Stimulated activated CD4-positive, alpha-beta T cell treated with anti-CD3 and anti-CD28 coated beads, TNF-alpha, amount 100 ng/mL, for 48 hours (primary cell): ENCODE measurements around the gene BCS1L.

ENCODE experiments used
- DNase-seq, 3 donors: peaks; one replicate each; pipeline ENCODE4 v3.0.0-alpha.2; 2020; ENCODE audit warnings: low read depth in 3 of 3

BCS1L gene

GRCh38 chr2:218659258-218659987 lies at the start of gene BCS1L, which contains the start of gene ZNF142:
Gene BCS1L, plus strand, starts transcription at chr2:218659683. Its CDS starts 1,305 bp downstream, at chr2:218660988.
Gene ZNF142, minus strand, starts transcription at chr2:218659623. Its CDS starts 3,194 bp downstream, at chr2:218656429.
- DNase-seq = peak; percentile 88 to 96 (median 93)

GRCh38 chr2:218615868-218616315 lies 43.6 kb upstream of the BCS1L start:
- no peak for DNase-seq

GRCh38 chr2:218618102-218618860 lies 41.2 kb upstream of the BCS1L start:
- no peak for DNase-seq

- DNase-seq = no peak
Observed at GRCh38 chr2:218621007-218621406, 38.5 kb upstream of the BCS1L start.

- DNase-seq = no peak
Observed at GRCh38 chr2:218622606-218623365, 36.7 kb upstream of the BCS1L start.

GRCh38 chr2:218623366-218623705 lies 36.1 kb upstream of the BCS1L start:
- DNase-seq = no peak

- DNase-seq = no peak
Observed at GRCh38 chr2:218626369-218626768, 33.1 kb upstream of the BCS1L start.

GRCh38 chr2:218627939-218628338 lies 31.5 kb upstream of the BCS1L start:
- DNase-seq = no peak

- no peak for DNase-seq
Observed at GRCh38 chr2:218631837-218632236, 27.6 kb upstream of the BCS1L start.

GRCh38 chr2:218635719-218636118 lies 23.8 kb upstream of the BCS1L start:
- DNase-seq = no peak

- no peak for DNase-seq
Observed at GRCh38 chr2:218638372-218638771, 21.1 kb upstream of the BCS1L start.

GRCh38 chr2:218642121-218642656 lies 17.3 kb upstream of the BCS1L start:
- no peak for DNase-seq

GRCh38 chr2:218642786-218643185 lies 16.7 kb upstream of the BCS1L start:
- no peak for DNase-seq

- no peak for DNase-seq
Observed at GRCh38 chr2:218643751-218644310, 15.7 kb upstream of the BCS1L start.

- DNase-seq = no peak
Observed at GRCh38 chr2:218644721-218645120, 14.8 kb upstream of the BCS1L start.

GRCh38 chr2:218645126-218645525 lies 14.4 kb upstream of the BCS1L start:
- no peak for DNase-seq

- DNase-seq = peak in 2 of 3 donors; percentile 25 to 26
Observed at GRCh38 chr2:218648088-218648786, 11.2 kb upstream of the BCS1L start.

- no peak for DNase-seq
Observed at GRCh38 chr2:218648787-218649100, 10.7 kb upstream of the BCS1L start.

- DNase-seq = no peak
Observed at GRCh38 chr2:218655751-218656150, 3.7 kb upstream of the BCS1L start.

GRCh38 chr2:218658671-218659257 lies 719 bp upstream of the BCS1L start:
- DNase-seq = peak in 2 of 3 donors; percentile 26 to 42

GRCh38 chr2:218659988-218660358 lies 490 bp downstream of the BCS1L start:
- DNase-seq = no peak
